GM21360 (cell line): ENCODE measurements around the gene TEC.
"Not testable (repeated sequence)": the region's sequence is repeated elsewhere in the genome, so short reads cannot be mapped to it uniquely, and the experiment has no call there.

ENCODE experiments used
- ATAC-seq: cut with Tn5 transposase; IDR thresholded peaks from one replicate; pipeline ENCODE4 v1.9.1; 2021; ENCODE audit warnings: mild to moderate bottlenecking, moderate library complexity; ENCODE audit not compliant: unreplicated experiment

Gene TEC

GRCh38 chr4:48169636-48170035 is 100.0 kb downstream of the TEC start:
- no peak for ATAC-seq

GRCh38 chr4:48167538-48168263 is 101.9 kb downstream of the TEC start:
- no peak for ATAC-seq

- not testable (repeated sequence) for ATAC-seq
Measured at GRCh38 chr4:48164561-48164960, 105.1 kb downstream of the TEC start.

- no peak for ATAC-seq
Measured at GRCh38 chr4:48163746-48164145, 105.9 kb downstream of the TEC start.

- ATAC-seq = no peak
Measured at GRCh38 chr4:48162162-48162561, 107.5 kb downstream of the TEC start.

GRCh38 chr4:48157271-48157670 is 112.4 kb downstream of the TEC start:
- ATAC-seq = no peak

- no peak for ATAC-seq
Measured at GRCh38 chr4:48156423-48156822, 113.2 kb downstream of the TEC start.

- ATAC-seq = no peak
Measured at GRCh38 chr4:48153791-48154550, 115.7 kb downstream of the TEC start.

- ATAC-seq = no peak
Measured at GRCh38 chr4:48152259-48152658, 117.4 kb downstream of the TEC start.

- ATAC-seq = no peak
Measured at GRCh38 chr4:48149827-48150370, 119.7 kb downstream of the TEC start.

- no peak for ATAC-seq
Measured at GRCh38 chr4:48147621-48148020, 122.0 kb downstream of the TEC start.

- ATAC-seq = no peak
Measured at GRCh38 chr4:48141048-48141447, 128.6 kb downstream of the TEC start.

- ATAC-seq = no peak
Measured at GRCh38 chr4:48139691-48140090, 129.9 kb downstream of the TEC start.

- ATAC-seq = peak; percentile 67
Measured at GRCh38 chr4:48138936-48139335, 130.7 kb downstream of the TEC start.

- no peak for ATAC-seq
Measured at GRCh38 chr4:48138511-48138910, 131.1 kb downstream of the TEC start.

GRCh38 chr4:48137846-48138245 is 131.8 kb downstream of the TEC start:
- no peak for ATAC-seq

GRCh38 chr4:48134081-48134480 is 135.6 kb downstream of the TEC start, which contains the start of gene TXK:
TSS of gene TXK (minus strand) at chr4:48134250. CDS start at chr4:48134170, 80 bp downstream.
- no peak for ATAC-seq

GRCh38 chr4:48133669-48134068 is 136.0 kb downstream of the TEC start:
- no peak for ATAC-seq

- no peak for ATAC-seq
Measured at GRCh38 chr4:48131736-48132135, 137.9 kb downstream of the TEC start.

- ATAC-seq = no peak
Measured at GRCh38 chr4:48130100-48130499, 139.5 kb downstream of the TEC start.

GRCh38 chr4:48129307-48130014 is 140.2 kb downstream of the TEC start:
- no peak for ATAC-seq
